ENCODE data around the gene ALDH1B1. TPM values are rescaled to one million over a fixed set of nuclear protein-coding genes. Genes with fewer than 3 reads are reported as not detected.
"Not testable (repeated sequence)": the region's sequence is repeated elsewhere in the genome, so short reads cannot be mapped to it uniquely, and the experiment has no call there.

The ALDH1B1 gene
- total RNA-seq, 2 donors from 2014 or later: 9.1 to 10.2 TPM

GRCh38 chr9:38371495-38371894, 21.0 kb upstream of the ALDH1B1 start:
- H3K9me3 Mint-ChIP-seq: no peaks in the 10 kb centered on the region
- H3K4me3 Mint-ChIP-seq: no peak overlapping the region
- no peak overlapping the region for H3K27ac Mint-ChIP-seq
- DNase-seq (peak; percentile 18 to 23), ATAC-seq (replicated peaks in 1 of 2) (peak; percentile 59 to 67)
- no peaks in the 10 kb centered on the region for H3K27me3 Mint-ChIP-seq (ENCODE audit: low read depth)
- H3K4me1 Mint-ChIP-seq (ENCODE audit: low read depth): no peaks in the 10 kb centered on the region
- H3K36me3 Mint-ChIP-seq (ENCODE audit: insufficient read depth in 2 of 2): no peaks in the 10 kb centered on the region

GRCh38 chr9:38372762-38373619, 19.5 kb upstream of the ALDH1B1 start:
- Mint-ChIP-seq H3K4me1 (ENCODE audit: low read depth) (no peaks in the 10 kb centered on the region), H3K27ac (no peak overlapping the region), H3K9me3 (no peaks in the 10 kb centered on the region), H3K27me3 (ENCODE audit: low read depth) (no peaks in the 10 kb centered on the region), H3K4me3 (no peak overlapping the region), H3K36me3 (ENCODE audit: insufficient read depth in 2 of 2) (no peaks in the 10 kb centered on the region)
- no peak for ATAC-seq (replicated peaks in 1 of 2)
- no peak for DNase-seq

GRCh38 chr9:38373679-38374078, 18.8 kb upstream of the ALDH1B1 start:
- no peaks in the 10 kb centered on the region for H3K4me1 Mint-ChIP-seq (ENCODE audit: low read depth)

GRCh38 chr9:38374847-38375571, 17.5 kb upstream of the ALDH1B1 start:
- Mint-ChIP-seq H3K4me1 (ENCODE audit: low read depth) (no peaks in the 10 kb centered on the region), H3K4me3 (no peak overlapping the region), H3K27me3 (ENCODE audit: low read depth) (no peaks in the 10 kb centered on the region), H3K27ac (no peak overlapping the region), H3K9me3 (no peaks in the 10 kb centered on the region), H3K36me3 (ENCODE audit: insufficient read depth in 2 of 2) (no peaks in the 10 kb centered on the region)
- no peak for DNase-seq
- ATAC-seq (replicated peaks in 1 of 2): no peak

More at GRCh38 chr9:38373679-38374078, 18.8 kb upstream of the ALDH1B1 start:
- H3K27ac Mint-ChIP-seq: no peak overlapping the region
- no peak overlapping the region for H3K4me3 Mint-ChIP-seq
- no peaks in the 10 kb centered on the region for H3K9me3 Mint-ChIP-seq
- H3K27me3 Mint-ChIP-seq (ENCODE audit: low read depth): no peaks in the 10 kb centered on the region
- DNase-seq (no peak), ATAC-seq (replicated peaks in 1 of 2) (no peak)
- H3K36me3 Mint-ChIP-seq (ENCODE audit: insufficient read depth in 2 of 2): no peaks in the 10 kb centered on the region

- no peak for DNase-seq
- Mint-ChIP-seq H3K4me1 (ENCODE audit: low read depth) (no peaks in the 10 kb centered on the region), H3K27ac (no peak overlapping the region), H3K27me3 (ENCODE audit: low read depth) (no peaks in the 10 kb centered on the region), H3K36me3 (ENCODE audit: insufficient read depth in 2 of 2) (no peaks in the 10 kb centered on the region), H3K4me3 (no peak overlapping the region), H3K9me3 (no peaks in the 10 kb centered on the region)
- no peak for ATAC-seq (replicated peaks in 1 of 2)
Measured at GRCh38 chr9:38375572-38375963, 16.9 kb upstream of the ALDH1B1 start.

- H3K4me1 Mint-ChIP-seq (ENCODE audit: low read depth): no peaks in the 10 kb centered on the region
- no peaks in the 10 kb centered on the region for H3K27me3 Mint-ChIP-seq (ENCODE audit: low read depth)
- H3K4me3 Mint-ChIP-seq: no peak overlapping the region
- H3K9me3 Mint-ChIP-seq: no peaks in the 10 kb centered on the region
- DNase-seq (no peak), ATAC-seq (replicated peaks in 1 of 2) (no peak)
- H3K27ac Mint-ChIP-seq: no peak overlapping the region
- H3K36me3 Mint-ChIP-seq (ENCODE audit: insufficient read depth in 2 of 2): no peaks in the 10 kb centered on the region
Measured at GRCh38 chr9:38376021-38376670, 16.4 kb upstream of the ALDH1B1 start.

GRCh38 chr9:38377336-38378083, 15.0 kb upstream of the ALDH1B1 start:
- not testable (repeated sequence) for H3K4me3 Mint-ChIP-seq; H3K9me3 Mint-ChIP-seq; ATAC-seq (replicated peaks in 1 of 2); H3K27me3 Mint-ChIP-seq (ENCODE audit: low read depth); H3K27ac Mint-ChIP-seq; DNase-seq; H3K4me1 Mint-ChIP-seq (ENCODE audit: low read depth); H3K36me3 Mint-ChIP-seq (ENCODE audit: insufficient read depth in 2 of 2)

GRCh38 chr9:38380230-38380871, 12.2 kb upstream of the ALDH1B1 start:
- H3K9me3 Mint-ChIP-seq: peaks cover 0 to 4% of the 10 kb centered on the region in 2 donors
- H3K27me3 Mint-ChIP-seq (ENCODE audit: low read depth): peaks cover 12% of the 10 kb centered on the region
- ATAC-seq (replicated peaks in 1 of 2): no peak

GRCh38 chr9:38380872-38381534, 11.5 kb upstream of the ALDH1B1 start:
- Mint-ChIP-seq H3K27ac (no peak overlapping the region), H3K36me3 (ENCODE audit: insufficient read depth in 2 of 2) (peaks cover 1 to 3% of the 10 kb centered on the region in 2 donors), H3K27me3 (ENCODE audit: low read depth) (peaks cover 12% of the 10 kb centered on the region), H3K4me3 (no peak overlapping the region), H3K4me1 (ENCODE audit: low read depth) (no peaks in the 10 kb centered on the region), H3K9me3 (peaks cover 0 to 4% of the 10 kb centered on the region in 2 donors)
- ATAC-seq (replicated peaks in 1 of 2): no peak
- no peak for DNase-seq

More at GRCh38 chr9:38380230-38380871, 12.2 kb upstream of the ALDH1B1 start:
- H3K4me1 Mint-ChIP-seq (ENCODE audit: low read depth): no peaks in the 10 kb centered on the region
- peaks cover 1 to 3% of the 10 kb centered on the region in 2 donors for H3K36me3 Mint-ChIP-seq (ENCODE audit: insufficient read depth in 2 of 2)
- H3K27ac Mint-ChIP-seq: no peak overlapping the region
- H3K4me3 Mint-ChIP-seq: no peak overlapping the region
- DNase-seq: no peak

- Mint-ChIP-seq H3K27ac (no peak overlapping the region), H3K4me1 (ENCODE audit: low read depth) (no peaks in the 10 kb centered on the region), H3K9me3 (peaks cover 0 to 4% of the 10 kb centered on the region in 2 donors), H3K4me3 (no peak overlapping the region), H3K36me3 (ENCODE audit: insufficient read depth in 2 of 2) (peaks cover 1 to 3% of the 10 kb centered on the region in 2 donors), H3K27me3 (ENCODE audit: low read depth) (peaks cover 12% of the 10 kb centered on the region)
- ATAC-seq (replicated peaks in 1 of 2): no peak
- DNase-seq: no peak
Measured at GRCh38 chr9:38382141-38382540, 10.4 kb upstream of the ALDH1B1 start.

- no peak overlapping the region for H3K4me3 Mint-ChIP-seq
Measured at GRCh38 chr9:38384990-38385848, 7.3 kb upstream of the ALDH1B1 start.

More at GRCh38 chr9:38384990-38385848, 7.3 kb upstream of the ALDH1B1 start:
- no peak for DNase-seq
- peaks cover 1 to 3% of the 10 kb centered on the region in 2 donors for H3K36me3 Mint-ChIP-seq (ENCODE audit: insufficient read depth in 2 of 2)
- peaks cover 0 to 4% of the 10 kb centered on the region in 2 donors for H3K9me3 Mint-ChIP-seq
- no peak overlapping the region for H3K27ac Mint-ChIP-seq
- H3K4me1 Mint-ChIP-seq (ENCODE audit: low read depth): no peaks in the 10 kb centered on the region
- no peak for ATAC-seq (replicated peaks in 1 of 2)
- H3K27me3 Mint-ChIP-seq (ENCODE audit: low read depth): peaks cover 12% of the 10 kb centered on the region

Data from activated T-cell treated with anti-CD3 and anti-CD28 coated beads, Interleukin-2, amount 50 U/mL, for 72 hours (primary cell).